GM23338 (cell line): ENCODE data around the gene PCBP3. TPM values are rescaled to one million over a fixed set of nuclear protein-coding genes. Genes with fewer than 3 reads are reported as not detected.

ENCODE experiments used
- ATAC-seq: fragments of 200-7000 bp; cut with Tn5 transposase; 3 replicates; pipeline ENCODE4 v1.9.1; 2020
- DNase-seq: peaks from one replicate; pipeline ENCODE4 v3.0.0-alpha.2; 2015; ENCODE audit warnings: low spot score
- H2AFZ ChIP-seq: fragments of 200-600 bp; sonication (generic); 2 replicates; pipeline ENCODE4 v1.8.0; 2016; ENCODE audit warnings: antibody characterized with exemption, mild to moderate bottlenecking, moderate library complexity
- H3F3A ChIP-seq: fragments of 200-600 bp; sonication (generic); replicated peaks from 2 replicates; pipeline ENCODE4 v1.8.0; 2017; ENCODE audit warnings: antibody characterized with exemption, mixed run types, low read depth
- H3K27ac ChIP-seq: fragments of 200-600 bp; sonication (generic); 2 replicates; pipeline ENCODE4 v1.6.1; 2016; ENCODE audit warnings: low read depth
- H3K27me3 ChIP-seq: fragments of 200-600 bp; sonication (generic); 2 replicates; pipeline ENCODE4 v1.8.0; 2016; ENCODE audit warnings: mild to moderate bottlenecking, mixed run types, moderate library complexity; ENCODE audit not compliant: insufficient read depth
- H3K36me3 ChIP-seq: fragments of 200-600 bp; sonication (generic); 2 replicates; pipeline ENCODE4 v1.8.0; 2016; ENCODE audit warnings: mild to moderate bottlenecking; ENCODE audit not compliant: insufficient read depth
- H3K4me1 ChIP-seq: fragments of 200-600 bp; sonication (generic); 2 replicates; pipeline ENCODE4 v1.8.0; 2016; ENCODE audit warnings: mild to moderate bottlenecking, moderate library complexity; ENCODE audit not compliant: insufficient read depth
- H3K4me2 ChIP-seq: fragments of 200-600 bp; sonication (generic); 2 replicates; pipeline ENCODE4 v1.7.1; 2017; ENCODE audit warnings: mixed run types
- H3K4me3 ChIP-seq: fragments of 200-600 bp; sonication (generic); 2 replicates; pipeline ENCODE4 v1.6.1; 2016; ENCODE audit warnings: mixed run types
- H3K79me2 ChIP-seq: fragments of 200-600 bp; sonication (generic); replicated peaks from 2 replicates; pipeline ENCODE4 v1.8.0; 2017; ENCODE audit warnings: mild to moderate bottlenecking; ENCODE audit not compliant: insufficient read depth
- H3K9me2 ChIP-seq: fragments of 200-600 bp; sonication (generic); 2 replicates; pipeline ENCODE4 v1.8.0; 2017; ENCODE audit not compliant: insufficient read depth
- H4K20me1 ChIP-seq: fragments of 200-600 bp; sonication (generic); replicated peaks from 2 replicates; pipeline ENCODE4 v1.8.0; 2017; ENCODE audit warnings: mild to moderate bottlenecking; ENCODE audit not compliant: insufficient read depth
- H3K27ac Mint-ChIP-seq: 2 replicates; pipeline ENCODE4 v1.8.0; 2020; ENCODE audit warnings: inconsistent platforms, mild to moderate bottlenecking, moderate library complexity, mixed read lengths
- H3K27me3 Mint-ChIP-seq: 3 replicates; pipeline ENCODE4 v1.8.0; 2022; ENCODE audit warnings: low read depth, mild to moderate bottlenecking, moderate library complexity, mixed read lengths, inconsistent platforms; ENCODE audit not compliant: insufficient read depth, poor library complexity
- H3K36me3 Mint-ChIP-seq: 3 replicates; pipeline ENCODE4 v1.8.0; 2021; ENCODE audit warnings: low read depth, mild to moderate bottlenecking, inconsistent platforms, moderate library complexity, mixed read lengths
- H3K4me1 Mint-ChIP-seq: 3 replicates; pipeline ENCODE4 v1.8.0; 2020; ENCODE audit warnings: mild to moderate bottlenecking, inconsistent platforms, mixed read lengths
- H3K4me3 Mint-ChIP-seq: 3 replicates; pipeline ENCODE4 v1.8.0; 2021; ENCODE audit warnings: moderate library complexity, mild to moderate bottlenecking, inconsistent platforms, mixed read lengths
- H3K9me3 Mint-ChIP-seq: 3 replicates; pipeline ENCODE4 v1.8.0; 2020; ENCODE audit warnings: moderate library complexity, mild to moderate bottlenecking, inconsistent platforms, mixed read lengths
- CREB1 ChIP-seq: fragments of 250-450 bp; sonication (Bioruptor Pico); IDR thresholded peaks from 2 replicates; pipeline ENCODE4 v1.5.0; 2020; ENCODE audit warnings: low read depth, mild to moderate bottlenecking, moderate library complexity
- JUNB ChIP-seq: IDR thresholded peaks from one replicate; pipeline ENCODE4 v1.6.1; 2016; ENCODE audit warnings: antibody characterized with exemption; ENCODE audit not compliant: unreplicated experiment
- NANOG ChIP-seq: IDR thresholded peaks from 2 replicates; pipeline ENCODE4 v1.6.1; 2016; ENCODE audit warnings: antibody characterized with exemption, borderline replicate concordance
- polyA plus RNA-seq: library from polyadenylated mRNA; unstranded; fragments of >200 nt; fragmentation: Nextera tagmentation; extraction: Ambion mirVana; gene quantifications from 2 replicates; pipeline ENCODE4 v1.2.1, GENCODE V29; 2016
- total RNA-seq: library from RNA; depleted of rRNA; stranded (reverse); fragments of >200 nt; shearing (Covaris generic); gene quantifications from 2 replicates; pipeline ENCODE4 v1.2.3, GENCODE V29; 2014
- TF ChIP-seq, protein P1 (sequence below), 2 experiments: fragments of 200-600 bp in 1 of 2; sonication (generic) in 1 of 2; conservative IDR thresholded peaks; 2 replicates each; pipeline versions ENCODE4 v1.5.1 to v1.6.1; 2016 to 2017; ENCODE audit warnings: antibody characterized with exemption in 2 of 2, low read depth in 2 of 2, mild to moderate bottlenecking in 2 of 2, moderate library complexity in 1 of 2
- TF ChIP-seq, protein P2 (sequence below): IDR thresholded peaks from 2 replicates; pipeline ENCODE4 v1.6.1; 2016; ENCODE audit warnings: antibody characterized with exemption
- TF ChIP-seq, protein P3 (sequence below): IDR thresholded peaks from one replicate; pipeline ENCODE4 v1.6.1; 2018; ENCODE audit warnings: antibody characterized with exemption; ENCODE audit not compliant: unreplicated experiment

Gene PCBP3
- total and polyA plus RNA-seq, 2 experiments from 2014 or later, result 7.1 to 9.1 TPM

DNA sequence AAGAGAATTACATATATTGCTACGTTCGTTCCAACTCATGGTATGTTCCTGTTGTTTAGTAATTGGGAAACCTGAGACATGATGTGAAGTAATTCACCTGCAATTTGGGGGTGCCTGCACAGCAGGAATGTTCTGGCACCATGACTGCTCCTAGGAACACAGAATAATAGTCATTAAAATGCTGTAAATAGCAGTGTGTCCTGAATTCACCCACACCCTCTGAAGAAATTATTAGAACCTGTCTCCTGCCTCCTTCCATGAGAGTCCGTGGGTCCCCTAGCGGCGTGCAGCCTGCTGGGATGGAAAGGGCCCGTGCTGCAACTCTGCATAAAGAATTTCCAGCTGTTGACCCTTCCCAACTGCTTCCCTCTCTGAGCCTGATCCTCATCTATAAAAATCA is 143.1 kb downstream of the PCBP3 start (continued):
- TF ChIP-seq, protein P1, sequence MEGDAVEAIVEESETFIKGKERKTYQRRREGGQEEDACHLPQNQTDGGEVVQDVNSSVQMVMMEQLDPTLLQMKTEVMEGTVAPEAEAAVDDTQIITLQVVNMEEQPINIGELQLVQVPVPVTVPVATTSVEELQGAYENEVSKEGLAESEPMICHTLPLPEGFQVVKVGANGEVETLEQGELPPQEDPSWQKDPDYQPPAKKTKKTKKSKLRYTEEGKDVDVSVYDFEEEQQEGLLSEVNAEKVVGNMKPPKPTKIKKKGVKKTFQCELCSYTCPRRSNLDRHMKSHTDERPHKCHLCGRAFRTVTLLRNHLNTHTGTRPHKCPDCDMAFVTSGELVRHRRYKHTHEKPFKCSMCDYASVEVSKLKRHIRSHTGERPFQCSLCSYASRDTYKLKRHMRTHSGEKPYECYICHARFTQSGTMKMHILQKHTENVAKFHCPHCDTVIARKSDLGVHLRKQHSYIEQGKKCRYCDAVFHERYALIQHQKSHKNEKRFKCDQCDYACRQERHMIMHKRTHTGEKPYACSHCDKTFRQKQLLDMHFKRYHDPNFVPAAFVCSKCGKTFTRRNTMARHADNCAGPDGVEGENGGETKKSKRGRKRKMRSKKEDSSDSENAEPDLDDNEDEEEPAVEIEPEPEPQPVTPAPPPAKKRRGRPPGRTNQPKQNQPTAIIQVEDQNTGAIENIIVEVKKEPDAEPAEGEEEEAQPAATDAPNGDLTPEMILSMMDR (conservative IDR thresholded peaks at IDR 0.05; ENCODE audit: low read depth in 2 of 2), result no peak
- TF ChIP-seq NANOG (no peak), JUNB (no peak)

DNA sequence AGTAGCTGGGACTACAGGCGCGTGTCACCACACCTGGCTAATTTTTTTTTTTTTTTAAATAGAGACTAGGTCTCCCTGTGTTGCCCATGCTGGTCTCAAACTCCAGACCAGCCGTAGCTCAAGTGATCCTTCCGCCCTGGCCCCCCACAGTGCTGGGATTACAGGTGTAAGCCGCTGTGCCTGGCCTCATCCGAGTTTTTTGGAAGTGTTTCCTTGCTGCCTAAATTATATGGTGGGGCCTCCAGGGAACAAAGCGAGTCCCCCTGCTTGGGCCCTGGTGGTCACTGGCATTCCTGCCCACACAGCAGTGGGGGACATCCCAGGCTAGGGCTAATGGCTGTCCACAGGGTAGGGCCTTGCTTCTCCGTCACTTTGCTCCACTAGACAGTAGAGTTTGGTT is 143.8 kb downstream of the PCBP3 start:
- H3K27ac ChIP-seq, result no peak overlapping the region
- H3K4me3 ChIP-seq, result no peak overlapping the region
- Mint-ChIP-seq H3K9me3 (no peaks in the 10 kb centered on the region; the same call in 1 of the 3 replicates), H3K36me3 (peaks cover 7% of the 10 kb centered on the region; the same call in 2 of the 3 replicates), H3K4me3 (no peak overlapping the region), H3K27ac (no peak overlapping the region), H3K27me3 (peaks cover 7% of the 10 kb centered on the region), H3K4me1 (no peaks in the 10 kb centered on the region)
- no peak for DNase-seq
- H2AFZ ChIP-seq, result no peak overlapping the region
- no peak for TF ChIP-seq CREB1
- no peak overlapping the region for H3K4me2 ChIP-seq
- no peaks in the 10 kb centered on the region for H3F3A ChIP-seq
- H3K4me1 ChIP-seq, result no peaks in the 10 kb centered on the region
- no peaks in the 10 kb centered on the region for H3K9me2 ChIP-seq
- ATAC-seq, result no peak
- H3K79me2 ChIP-seq, result no peaks in the 10 kb centered on the region
- no peaks in the 10 kb centered on the region for H3K36me3 ChIP-seq
- H3K27me3 ChIP-seq, result no peaks in the 10 kb centered on the region
- H4K20me1 ChIP-seq, result no peaks in the 10 kb centered on the region

DNA sequence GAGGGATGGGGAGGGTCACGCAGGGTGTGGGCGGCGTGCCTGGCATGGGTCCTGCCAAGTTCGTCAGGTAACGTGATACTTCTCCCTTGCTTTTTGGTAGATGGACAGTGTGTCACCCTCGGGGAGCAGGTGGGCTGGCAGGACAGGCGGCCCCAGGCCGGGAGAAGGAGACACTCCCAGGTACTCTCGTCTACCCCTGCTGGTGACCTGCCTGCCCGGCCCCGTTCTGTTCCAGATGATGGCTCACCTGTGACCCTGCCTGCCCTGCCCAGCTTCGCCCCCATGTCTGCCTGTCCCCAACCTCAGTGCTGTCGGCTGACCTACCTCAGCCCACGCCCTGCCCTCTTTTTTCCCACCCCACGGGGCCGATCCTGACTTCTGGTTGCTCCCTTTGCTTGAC is 144.7 kb downstream of the PCBP3 start:
- no peak overlapping the region for H3K4me3 Mint-ChIP-seq
- Histone ChIP-seq H3K79me2 (no peaks in the 10 kb centered on the region), H3K9me2 (no peaks in the 10 kb centered on the region), H3K27me3 (no peaks in the 10 kb centered on the region), H4K20me1 (no peaks in the 10 kb centered on the region), H3F3A (no peaks in the 10 kb centered on the region), H3K4me2 (no peak overlapping the region), H3K4me3 (no peak overlapping the region), H3K36me3 (no peaks in the 10 kb centered on the region), H3K27ac (no peak overlapping the region), H3K4me1 (no peaks in the 10 kb centered on the region), H2AFZ (no peak overlapping the region)
- H3K4me1 Mint-ChIP-seq, result no peaks in the 10 kb centered on the region
- peaks cover 7% of the 10 kb centered on the region for H3K27me3 Mint-ChIP-seq
- ATAC-seq (no peak), DNase-seq (no peak)
- TF ChIP-seq, protein P2, sequence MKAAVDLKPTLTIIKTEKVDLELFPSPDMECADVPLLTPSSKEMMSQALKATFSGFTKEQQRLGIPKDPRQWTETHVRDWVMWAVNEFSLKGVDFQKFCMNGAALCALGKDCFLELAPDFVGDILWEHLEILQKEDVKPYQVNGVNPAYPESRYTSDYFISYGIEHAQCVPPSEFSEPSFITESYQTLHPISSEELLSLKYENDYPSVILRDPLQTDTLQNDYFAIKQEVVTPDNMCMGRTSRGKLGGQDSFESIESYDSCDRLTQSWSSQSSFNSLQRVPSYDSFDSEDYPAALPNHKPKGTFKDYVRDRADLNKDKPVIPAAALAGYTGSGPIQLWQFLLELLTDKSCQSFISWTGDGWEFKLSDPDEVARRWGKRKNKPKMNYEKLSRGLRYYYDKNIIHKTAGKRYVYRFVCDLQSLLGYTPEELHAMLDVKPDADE, result no peak
- TF ChIP-seq NANOG, result no peak
- TF ChIP-seq, protein P3, sequence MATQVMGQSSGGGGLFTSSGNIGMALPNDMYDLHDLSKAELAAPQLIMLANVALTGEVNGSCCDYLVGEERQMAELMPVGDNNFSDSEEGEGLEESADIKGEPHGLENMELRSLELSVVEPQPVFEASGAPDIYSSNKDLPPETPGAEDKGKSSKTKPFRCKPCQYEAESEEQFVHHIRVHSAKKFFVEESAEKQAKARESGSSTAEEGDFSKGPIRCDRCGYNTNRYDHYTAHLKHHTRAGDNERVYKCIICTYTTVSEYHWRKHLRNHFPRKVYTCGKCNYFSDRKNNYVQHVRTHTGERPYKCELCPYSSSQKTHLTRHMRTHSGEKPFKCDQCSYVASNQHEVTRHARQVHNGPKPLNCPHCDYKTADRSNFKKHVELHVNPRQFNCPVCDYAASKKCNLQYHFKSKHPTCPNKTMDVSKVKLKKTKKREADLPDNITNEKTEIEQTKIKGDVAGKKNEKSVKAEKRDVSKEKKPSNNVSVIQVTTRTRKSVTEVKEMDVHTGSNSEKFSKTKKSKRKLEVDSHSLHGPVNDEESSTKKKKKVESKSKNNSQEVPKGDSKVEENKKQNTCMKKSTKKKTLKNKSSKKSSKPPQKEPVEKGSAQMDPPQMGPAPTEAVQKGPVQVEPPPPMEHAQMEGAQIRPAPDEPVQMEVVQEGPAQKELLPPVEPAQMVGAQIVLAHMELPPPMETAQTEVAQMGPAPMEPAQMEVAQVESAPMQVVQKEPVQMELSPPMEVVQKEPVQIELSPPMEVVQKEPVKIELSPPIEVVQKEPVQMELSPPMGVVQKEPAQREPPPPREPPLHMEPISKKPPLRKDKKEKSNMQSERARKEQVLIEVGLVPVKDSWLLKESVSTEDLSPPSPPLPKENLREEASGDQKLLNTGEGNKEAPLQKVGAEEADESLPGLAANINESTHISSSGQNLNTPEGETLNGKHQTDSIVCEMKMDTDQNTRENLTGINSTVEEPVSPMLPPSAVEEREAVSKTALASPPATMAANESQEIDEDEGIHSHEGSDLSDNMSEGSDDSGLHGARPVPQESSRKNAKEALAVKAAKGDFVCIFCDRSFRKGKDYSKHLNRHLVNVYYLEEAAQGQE, result no peak
- peaks cover 7% of the 10 kb centered on the region; the same call in 2 of the 3 replicates for H3K36me3 Mint-ChIP-seq
- no peaks in the 10 kb centered on the region; the same call in 1 of the 3 replicates for H3K9me3 Mint-ChIP-seq
- no peak overlapping the region for H3K27ac Mint-ChIP-seq
